Testis (tissue), 2 donors: ENCODE data around the gene CERK.

ENCODE experiments used
- POLR2A ChIP-seq: fragments of 450-650 bp; IDR thresholded peaks from one replicate; pipeline ENCODE4 v1.6.1; 2017; ENCODE audit warnings: antibody characterized with exemption, mild to moderate bottlenecking, moderate library complexity
- TF ChIP-seq, protein P1 (sequence below), 3 experiments: fragments of 450-650 bp in 2 of 3; fragments of 200-600 bp in 1 of 3; sonication (generic) in 1 of 3; IDR thresholded peaks; one replicate each; pipeline ENCODE4 v1.5.1; 2016 to 2019; ENCODE audit warnings: antibody characterized with exemption in 3 of 3, mild to moderate bottlenecking in 2 of 3, moderate library complexity in 1 of 3

DNA sequence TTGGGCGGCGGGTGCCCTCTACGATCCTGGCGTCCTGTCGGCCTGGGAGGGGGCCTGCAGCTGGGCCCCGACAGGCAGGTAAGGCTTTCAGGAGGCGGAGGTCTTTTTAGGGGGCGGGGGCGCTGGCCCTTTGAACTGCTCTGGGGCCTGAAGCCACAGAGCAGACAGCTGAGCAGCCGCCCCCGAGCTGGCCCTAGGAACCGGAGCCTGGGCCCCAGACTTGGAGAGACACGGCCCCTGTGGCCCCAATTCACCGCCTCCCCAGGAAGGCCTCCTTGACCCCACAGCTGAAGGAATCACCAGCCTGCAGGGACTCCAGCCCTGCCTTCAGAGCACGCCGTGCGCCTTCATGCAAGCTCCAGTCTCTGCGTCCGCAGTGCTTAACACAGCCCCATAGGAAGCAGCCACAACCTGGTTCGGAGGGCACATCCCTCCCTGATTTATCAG, 618 bp upstream of the CERK start:
- TF ChIP-seq, protein P1, sequence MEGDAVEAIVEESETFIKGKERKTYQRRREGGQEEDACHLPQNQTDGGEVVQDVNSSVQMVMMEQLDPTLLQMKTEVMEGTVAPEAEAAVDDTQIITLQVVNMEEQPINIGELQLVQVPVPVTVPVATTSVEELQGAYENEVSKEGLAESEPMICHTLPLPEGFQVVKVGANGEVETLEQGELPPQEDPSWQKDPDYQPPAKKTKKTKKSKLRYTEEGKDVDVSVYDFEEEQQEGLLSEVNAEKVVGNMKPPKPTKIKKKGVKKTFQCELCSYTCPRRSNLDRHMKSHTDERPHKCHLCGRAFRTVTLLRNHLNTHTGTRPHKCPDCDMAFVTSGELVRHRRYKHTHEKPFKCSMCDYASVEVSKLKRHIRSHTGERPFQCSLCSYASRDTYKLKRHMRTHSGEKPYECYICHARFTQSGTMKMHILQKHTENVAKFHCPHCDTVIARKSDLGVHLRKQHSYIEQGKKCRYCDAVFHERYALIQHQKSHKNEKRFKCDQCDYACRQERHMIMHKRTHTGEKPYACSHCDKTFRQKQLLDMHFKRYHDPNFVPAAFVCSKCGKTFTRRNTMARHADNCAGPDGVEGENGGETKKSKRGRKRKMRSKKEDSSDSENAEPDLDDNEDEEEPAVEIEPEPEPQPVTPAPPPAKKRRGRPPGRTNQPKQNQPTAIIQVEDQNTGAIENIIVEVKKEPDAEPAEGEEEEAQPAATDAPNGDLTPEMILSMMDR (IDR thresholded peaks at IDR 0.05), result no peak
- no peak for TF ChIP-seq POLR2A
